HFF-Myc (cell line): ENCODE results near the gene ZNF576.

Source experiments
- DNase-seq: peaks from one replicate; pipeline ENCODE4 v3.0.0-alpha.2; 2011; ENCODE audit warnings: low read depth; ENCODE audit errors: extremely low read depth
- H3K4me3 ChIP-seq: replicated peaks from 2 replicates; pipeline ENCODE4 v1.5.1; 2011; ENCODE audit warnings: low read depth, mild to moderate bottlenecking, control low read depth, low read length
- TF ChIP-seq, protein P1 (sequence below): IDR thresholded peaks from 2 replicates; pipeline ENCODE4 v1.5.1; 2012; ENCODE audit warnings: mild to moderate bottlenecking, low read depth, low read length, control low read depth; ENCODE audit errors: missing control alignments

ZNF576 gene

DNA sequence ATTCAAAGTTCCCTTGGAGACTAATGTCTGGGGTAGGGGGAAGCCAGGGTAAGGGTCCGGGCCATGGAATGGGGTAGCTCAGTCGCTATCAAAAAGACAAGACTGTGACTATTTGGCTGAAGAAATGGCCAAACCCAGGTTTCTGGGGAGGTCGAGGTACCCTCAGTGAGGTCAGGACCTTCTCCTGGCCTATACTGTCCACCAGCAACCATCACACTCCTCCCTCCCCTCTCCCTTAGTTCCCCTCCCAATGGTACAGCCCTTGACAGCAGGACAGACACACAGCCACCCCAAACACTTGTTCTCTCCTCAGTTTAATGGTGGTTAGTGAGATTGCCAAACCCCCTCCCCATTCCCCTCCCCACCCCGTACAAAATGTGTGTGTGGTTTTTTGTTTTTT lies 25.7 kb downstream of the ZNF576 start:
- no peak overlapping the region for H3K4me3 ChIP-seq
- no peak for DNase-seq
- TF ChIP-seq, protein P1, sequence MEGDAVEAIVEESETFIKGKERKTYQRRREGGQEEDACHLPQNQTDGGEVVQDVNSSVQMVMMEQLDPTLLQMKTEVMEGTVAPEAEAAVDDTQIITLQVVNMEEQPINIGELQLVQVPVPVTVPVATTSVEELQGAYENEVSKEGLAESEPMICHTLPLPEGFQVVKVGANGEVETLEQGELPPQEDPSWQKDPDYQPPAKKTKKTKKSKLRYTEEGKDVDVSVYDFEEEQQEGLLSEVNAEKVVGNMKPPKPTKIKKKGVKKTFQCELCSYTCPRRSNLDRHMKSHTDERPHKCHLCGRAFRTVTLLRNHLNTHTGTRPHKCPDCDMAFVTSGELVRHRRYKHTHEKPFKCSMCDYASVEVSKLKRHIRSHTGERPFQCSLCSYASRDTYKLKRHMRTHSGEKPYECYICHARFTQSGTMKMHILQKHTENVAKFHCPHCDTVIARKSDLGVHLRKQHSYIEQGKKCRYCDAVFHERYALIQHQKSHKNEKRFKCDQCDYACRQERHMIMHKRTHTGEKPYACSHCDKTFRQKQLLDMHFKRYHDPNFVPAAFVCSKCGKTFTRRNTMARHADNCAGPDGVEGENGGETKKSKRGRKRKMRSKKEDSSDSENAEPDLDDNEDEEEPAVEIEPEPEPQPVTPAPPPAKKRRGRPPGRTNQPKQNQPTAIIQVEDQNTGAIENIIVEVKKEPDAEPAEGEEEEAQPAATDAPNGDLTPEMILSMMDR, result no peak

DNA sequence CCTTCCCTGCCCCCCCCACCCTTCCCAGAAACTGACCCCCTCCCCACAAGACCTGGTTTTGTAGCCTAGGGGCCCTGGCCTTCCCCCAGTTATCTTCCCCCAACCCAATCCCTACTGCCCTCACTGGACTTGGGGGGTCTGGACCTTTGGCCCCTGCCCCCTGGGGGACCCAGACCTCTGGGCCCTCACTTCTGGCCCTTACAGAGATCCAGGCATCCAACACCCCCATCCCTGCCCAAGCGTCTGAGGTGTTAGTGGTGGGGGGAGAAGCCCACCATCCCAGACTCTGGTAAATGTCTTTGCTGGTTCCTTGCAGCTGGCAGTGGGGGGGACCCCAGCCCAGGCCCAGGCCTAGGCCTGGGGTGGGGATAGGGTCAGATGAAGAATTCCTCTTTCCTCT lies 26.6 kb downstream of the ZNF576 start:
- H3K4me3 ChIP-seq, result no peak overlapping the region
- TF ChIP-seq, protein P1, result no peak
- DNase-seq, result no peak

DNA sequence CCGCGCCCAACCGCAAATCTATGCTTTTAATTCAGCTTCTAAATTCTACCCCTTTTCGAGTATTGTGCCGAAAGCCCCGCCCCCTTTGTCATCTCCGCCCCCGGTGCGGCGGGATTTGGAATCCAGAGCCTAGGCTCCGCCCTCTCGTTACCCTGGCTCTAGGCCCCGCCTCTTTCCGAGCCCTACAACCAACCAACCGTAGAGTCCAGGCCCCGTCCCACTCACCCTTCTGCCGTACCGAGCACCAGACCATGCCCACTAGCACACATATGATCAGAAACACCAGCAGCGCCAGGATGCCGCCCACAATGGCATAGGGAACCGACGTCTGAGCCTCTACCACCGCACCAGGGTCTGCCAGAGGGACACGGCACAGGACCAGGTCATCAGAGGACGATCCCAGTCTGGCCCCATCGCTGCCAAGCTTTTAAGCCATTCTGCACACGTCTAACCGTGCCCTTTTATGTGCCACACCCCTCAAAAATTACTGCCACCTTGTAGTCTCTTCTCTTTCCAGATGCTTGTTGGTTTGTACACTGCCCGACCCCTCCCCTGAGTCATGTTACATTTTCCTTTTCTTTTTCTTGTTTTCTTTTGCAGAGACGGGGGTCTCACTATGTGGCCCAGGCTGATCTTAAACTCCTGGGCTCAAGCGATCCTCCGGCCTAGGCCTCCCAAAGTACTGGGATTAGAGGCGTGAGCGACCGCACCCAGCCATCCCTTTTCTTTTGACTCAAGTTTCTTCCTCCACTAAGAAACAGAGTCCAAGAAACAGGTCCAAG lies 27.7 kb downstream of the ZNF576 start:
- no peak for DNase-seq
- TF ChIP-seq, protein P1, result no peak
- no peak overlapping the region for H3K4me3 ChIP-seq

DNA sequence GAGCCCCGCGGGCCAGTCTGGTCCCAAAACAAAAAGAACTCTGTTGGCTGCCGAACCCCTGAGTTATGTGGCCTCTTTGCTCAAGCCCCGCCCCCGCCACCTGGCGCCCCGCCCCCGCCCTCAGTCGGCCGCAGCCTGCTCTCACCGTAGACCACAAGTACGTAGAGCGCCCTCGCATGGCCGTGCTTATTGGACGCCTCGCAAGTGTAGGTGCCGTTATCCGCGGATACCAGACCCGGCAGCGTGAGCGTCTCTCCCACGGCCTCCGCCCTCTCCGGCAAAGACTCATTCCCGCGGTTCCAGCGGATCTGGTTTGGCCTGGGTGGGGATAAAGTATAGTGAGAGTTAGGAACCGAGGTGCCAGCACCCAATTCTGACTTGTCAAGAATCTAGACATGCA lies 28.5 kb downstream of the ZNF576 start:
- DNase-seq, result no peak
- TF ChIP-seq, protein P1, result no peak
- H3K4me3 ChIP-seq, result no peak overlapping the region

DNA sequence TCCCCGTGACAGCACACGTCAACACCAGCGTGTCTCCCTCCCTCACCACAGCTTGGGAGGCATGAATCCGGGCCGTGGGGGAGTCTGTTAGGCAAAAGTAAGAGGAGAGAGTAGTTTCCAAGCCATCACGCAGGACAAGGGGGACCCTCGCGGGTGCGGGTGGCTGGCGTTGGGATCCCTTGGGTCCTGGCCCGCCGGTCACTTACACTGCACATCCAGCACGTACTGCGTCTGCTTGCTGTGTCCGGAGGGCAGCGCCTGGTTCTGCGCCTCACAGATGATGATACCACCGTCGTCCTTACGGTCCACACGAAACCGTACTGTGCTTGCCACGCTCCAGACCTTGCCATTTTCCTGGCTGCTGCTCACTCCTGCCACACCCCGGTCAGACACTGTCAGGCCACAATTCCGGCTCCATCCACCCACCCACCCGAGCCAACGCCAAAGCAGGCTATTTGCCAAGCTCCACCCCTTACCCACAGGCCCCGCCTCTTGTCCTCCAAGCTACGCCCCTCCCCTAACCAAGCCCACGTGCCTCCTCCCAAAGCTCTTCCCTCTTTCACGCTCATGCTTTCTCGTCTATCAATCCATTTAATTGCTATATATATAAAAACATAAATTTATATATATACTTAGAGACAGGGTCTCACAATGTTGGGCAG lies 29.7 kb downstream of the ZNF576 start:
- no peak overlapping the region for H3K4me3 ChIP-seq
- TF ChIP-seq, protein P1, result no peak
- DNase-seq, result no peak

DNA sequence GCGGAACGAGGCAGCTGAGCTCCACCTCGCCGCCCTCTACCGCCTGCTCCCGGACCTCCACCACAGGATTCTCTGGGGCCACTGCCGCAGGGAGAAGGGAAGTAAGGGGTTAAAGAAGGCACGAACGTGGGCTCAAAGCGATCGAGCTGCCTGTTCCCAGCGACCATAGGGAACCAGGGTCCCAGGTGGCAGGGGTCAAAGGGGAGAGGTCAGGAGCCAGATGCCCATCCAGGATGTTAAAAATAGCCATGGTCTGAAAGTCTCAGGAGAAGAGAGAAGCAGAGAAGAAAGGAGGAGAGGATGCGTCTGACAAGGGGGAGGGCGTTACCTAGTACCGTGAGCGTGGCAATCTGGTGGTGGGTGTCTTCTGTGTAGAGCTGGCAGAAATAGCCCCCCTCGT lies 30.4 kb downstream of the ZNF576 start:
- H3K4me3 ChIP-seq, result no peak overlapping the region
- no peak for DNase-seq
- TF ChIP-seq, protein P1, result no peak
